Measurements from ENCODE around the gene GSTO2. TPM values are rescaled to one million over a fixed set of nuclear protein-coding genes. Genes with fewer than 3 reads are reported as not detected.
A peak's percentile ranks its signal among the peaks of the same experiment; 100 is the strongest.

GSTO2 gene
- total RNA-seq, 3 donors from 2014 or later, result 5.4 to 19.7 (median 18.3) TPM

GRCh38 chr10:104347295-104348045 is 78.5 kb downstream of the GSTO2 start:
- ATAC-seq (no peak), DNase-seq (no peak)
- no peaks in the 10 kb centered on the region for H3K4me1 ChIP-seq (ENCODE audit: low read depth)
- H3K9me3 ChIP-seq, result no peaks in the 10 kb centered on the region
- no peaks in the 10 kb centered on the region for H3K36me3 ChIP-seq (ENCODE audit: low read depth)
- H3K4me3 ChIP-seq, result no peak overlapping the region
- TF ChIP-seq CTCF (IDR thresholded peaks at IDR 0.05), result no peak
- intact Hi-C loops (cut with DNase I, micrococcal nuclease), result loop anchor here in 1 of 2 donors (5.0 kb wide), 1 partner anchor 45 kb away; no protein-coding TSS in a partner anchor

- intact Hi-C loops (cut with DNase I, micrococcal nuclease), result loop anchor here in 1 of 2 donors (5.0 kb wide), 1 partner anchor 46 kb away; no protein-coding TSS in a partner anchor
Observed at GRCh38 chr10:104348601-104349000, 79.6 kb downstream of the GSTO2 start.

GRCh38 chr10:104349623-104350126 is 80.7 kb downstream of the GSTO2 start:
- Histone ChIP-seq H3K4me3 (no peak overlapping the region), H3K9me3 (no peaks in the 10 kb centered on the region), H3K4me1 (ENCODE audit: low read depth) (peaks cover 3% of the 10 kb centered on the region), H3K36me3 (ENCODE audit: low read depth) (no peaks in the 10 kb centered on the region)
- ATAC-seq, result peak; percentile 13
- intact Hi-C loops (cut with DNase I, micrococcal nuclease), result loop anchor here (5.0 kb wide), 3 partner anchors 42 to 57 kb away; no protein-coding TSS in a partner anchor
- peak in 1 of 3 donors; percentile 41 for DNase-seq
- no peak for TF ChIP-seq CTCF (IDR thresholded peaks at IDR 0.05)

More at GRCh38 chr10:104348601-104349000, 79.6 kb downstream of the GSTO2 start:
- no peak for DNase-seq
- H3K4me3 ChIP-seq, result no peak overlapping the region
- H3K4me1 ChIP-seq (ENCODE audit: low read depth), result peaks cover 3% of the 10 kb centered on the region
- ATAC-seq, result no peak
- TF ChIP-seq CTCF (IDR thresholded peaks at IDR 0.05), result no peak
- no peaks in the 10 kb centered on the region for H3K36me3 ChIP-seq (ENCODE audit: low read depth)
- no peaks in the 10 kb centered on the region for H3K9me3 ChIP-seq

GRCh38 chr10:104350127-104350635 is 81.2 kb downstream of the GSTO2 start:
- Histone ChIP-seq H3K4me3 (no peak overlapping the region), H3K36me3 (ENCODE audit: low read depth) (no peaks in the 10 kb centered on the region), H3K9me3 (no peaks in the 10 kb centered on the region), H3K4me1 (ENCODE audit: low read depth) (peaks cover 3% of the 10 kb centered on the region)
- ATAC-seq (peak; percentile 62), DNase-seq (peak in 1 of 3 donors; percentile 39)
- intact Hi-C loops (cut with DNase I, micrococcal nuclease), result loop anchor here (5.0 kb wide), 2 partner anchors 43 to 58 kb away; no protein-coding TSS in a partner anchor
- TF ChIP-seq CTCF (IDR thresholded peaks at IDR 0.05), result peak; percentile 48

GRCh38 chr10:104351061-104351702 is 82.2 kb downstream of the GSTO2 start:
- TF ChIP-seq CTCF (IDR thresholded peaks at IDR 0.05), result no peak
- Histone ChIP-seq H3K4me1 (ENCODE audit: low read depth) (peaks cover 3% of the 10 kb centered on the region), H3K4me3 (no peak overlapping the region), H3K36me3 (ENCODE audit: low read depth) (no peaks in the 10 kb centered on the region), H3K9me3 (no peaks in the 10 kb centered on the region)
- intact Hi-C loops (cut with DNase I, micrococcal nuclease), result loop anchor here (5.0 kb wide), 2 partner anchors 44 to 59 kb away; no protein-coding TSS in a partner anchor
- DNase-seq (no peak), ATAC-seq (no peak)
